Heart left ventricle (tissue), 13 donors: Measurements from ENCODE around the gene TYW5.

Experiments
- CTCF ChIP-seq, 12 donors: fragments of 200-600 bp; sonication (generic) in 4 of 12; IDR thresholded peaks; one replicate each; pipeline versions ENCODE4 v1.5.0 to v1.8.0; 2018 to 2022; ENCODE audit warnings: antibody characterized with exemption in 12 of 12, mild to moderate bottlenecking in 5 of 12
- POLR2A ChIP-seq, 2 donors: fragments of 450-650 bp; IDR thresholded peaks; one replicate each; pipeline ENCODE4 v1.6.1; 2017; ENCODE audit warnings: antibody characterized with exemption in 2 of 2, mild to moderate bottlenecking in 2 of 2, moderate library complexity in 2 of 2
- donor health status: ischemic (EF 13 %, LVEDD 7.1; RV severe dilation, severe dysfunction).
- donor health status: DM: no; HTN: yes; CAD: no.
- donor health status: DM: no; HTN: no; CAD: no.
- donor health status: ischemic (EF 25% LVEDD 6.9; RV normal size, moderate dysfunction).
- donor health status: ischemic (EF 25% LVEDD 5.7; RV mildly dilated, moderate dysfunction).
- donor health status: ischemic (EF 35%, LVEDD 5.7; RV mildly dilated, moderate dysfunction).
- donor health status: nonischemic (EF 11% LVEDD 7.7; RV severe dilation, severe dysfunction).
- donor health status: DM: yes; HTN: yes; CAD: no.
- donor health status: PGD.
- donor health status: ischemic (EF 29% LVEDD 5.4; RV normal size, mild dysfunction).
- donor health status: nonischemic (EF 23%, LVEDD 6.1; RV moderate dilation, normal function).

GRCh38 chr2:199914372-199914958 is 40.8 kb downstream of the TYW5 start:
- TF ChIP-seq CTCF (IDR thresholded peaks at IDR 0.05), result no peak
- TF ChIP-seq POLR2A (IDR thresholded peaks at IDR 0.05), result no peak
